GM18909 (cell line): ENCODE results near the gene INF2.
"Not testable (repeated sequence)": the region's sequence is repeated elsewhere in the genome, so short reads cannot be mapped to it uniquely, and the experiment has no call there.

Experiments
- ATAC-seq: cut with Tn5 transposase; IDR thresholded peaks from one replicate; pipeline ENCODE4 v1.9.1; 2021; ENCODE audit warnings: mild to moderate bottlenecking; ENCODE audit not compliant: unreplicated experiment, poor library complexity

Gene INF2

GRCh38 chr14:104717137-104717536, 27.7 kb downstream of the INF2 start:
- no peak for ATAC-seq

- no peak for ATAC-seq
Observed at GRCh38 chr14:104717646-104718045, 28.2 kb downstream of the INF2 start.

GRCh38 chr14:104718147-104718546, 28.7 kb downstream of the INF2 start:
- no peak for ATAC-seq

- no peak for ATAC-seq
Observed at GRCh38 chr14:104718871-104719270, 29.5 kb downstream of the INF2 start.

GRCh38 chr14:104719343-104719742, 29.9 kb downstream of the INF2 start:
- no peak for ATAC-seq

GRCh38 chr14:104721505-104722431, 32.4 kb downstream of the INF2 start:
- ATAC-seq, result no peak

GRCh38 chr14:104722938-104723650, 33.7 kb downstream of the INF2 start:
- no peak for ATAC-seq

GRCh38 chr14:104723651-104724406, 34.4 kb downstream of the INF2 start, which contains the start of gene ADSS1:
Gene ADSS1 (plus strand): TSS chr14:104724229. CDS start chr14:104724271, 42 bp downstream.
- ATAC-seq, result peak; percentile 63

- ATAC-seq, result no peak
Observed at GRCh38 chr14:104724407-104724980, 35.1 kb downstream of the INF2 start.

GRCh38 chr14:104724981-104725771, 35.8 kb downstream of the INF2 start:
- ATAC-seq, result no peak

GRCh38 chr14:104725772-104726548, 36.5 kb downstream of the INF2 start:
- ATAC-seq, result no peak

GRCh38 chr14:104726600-104727451, 37.4 kb downstream of the INF2 start:
- ATAC-seq, result no peak

GRCh38 chr14:104728631-104729030, 39.2 kb downstream of the INF2 start:
- no peak for ATAC-seq

GRCh38 chr14:104729176-104729834, 39.9 kb downstream of the INF2 start:
- ATAC-seq, result not testable (repeated sequence)

GRCh38 chr14:104729835-104730181, 40.4 kb downstream of the INF2 start:
- ATAC-seq, result no peak

GRCh38 chr14:104730487-104730886, 41.1 kb downstream of the INF2 start:
- ATAC-seq, result no peak
